Islet of Langerhans (tissue), 1 donor: ENCODE measurements around the gene CDH2.

Source experiments
- FAIRE-seq: peaks from one replicate; lab custom pipeline; 2011; peaks lifted over from hg19 to GRCh38; lab: Jason Lieb, UNC

CDH2 gene

DNA sequence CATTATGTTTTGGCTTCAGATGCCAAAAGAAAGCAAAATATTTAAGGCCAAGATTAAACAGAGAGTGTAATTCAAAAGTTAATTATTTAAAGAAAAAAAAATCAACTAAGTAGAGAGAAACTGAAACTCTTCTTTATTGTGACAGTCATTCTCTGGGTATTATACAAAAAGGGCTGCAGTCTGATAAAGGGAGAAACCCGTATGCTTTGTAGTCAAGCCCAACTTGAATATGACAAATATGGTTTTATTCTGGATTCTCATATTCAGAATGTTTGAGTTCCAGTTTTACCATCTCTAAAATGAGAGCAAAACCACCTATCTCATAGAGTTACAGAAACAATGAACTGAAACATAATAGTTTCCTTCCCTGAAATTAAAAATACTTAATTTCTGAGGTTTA, 8.2 kb downstream of the CDH2 start:
- no peak for FAIRE-seq

DNA sequence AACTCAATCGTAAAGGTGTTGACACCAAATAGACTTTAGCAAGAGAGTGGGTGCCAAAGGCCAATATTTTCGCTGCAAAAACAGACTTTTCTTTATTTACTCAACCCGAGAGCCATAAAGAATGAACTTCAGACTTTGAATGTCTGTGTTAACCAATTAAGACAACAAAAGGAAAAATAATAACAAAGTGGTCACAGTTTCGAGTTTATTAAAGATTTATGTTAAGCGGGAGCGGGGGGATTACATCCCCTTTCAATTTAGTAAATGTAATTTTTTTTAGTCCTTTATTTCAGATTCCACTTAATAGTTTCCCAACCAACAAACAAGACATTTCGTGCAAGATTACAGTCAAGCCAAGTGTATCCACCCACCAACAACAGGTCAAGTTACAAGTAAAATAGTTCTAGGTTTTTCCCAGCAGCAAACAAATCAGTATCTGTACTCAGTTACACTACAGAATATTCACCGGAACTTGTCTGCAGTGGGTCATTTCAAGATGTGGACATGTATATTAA, 9.0 kb downstream of the CDH2 start:
- no peak for FAIRE-seq

DNA sequence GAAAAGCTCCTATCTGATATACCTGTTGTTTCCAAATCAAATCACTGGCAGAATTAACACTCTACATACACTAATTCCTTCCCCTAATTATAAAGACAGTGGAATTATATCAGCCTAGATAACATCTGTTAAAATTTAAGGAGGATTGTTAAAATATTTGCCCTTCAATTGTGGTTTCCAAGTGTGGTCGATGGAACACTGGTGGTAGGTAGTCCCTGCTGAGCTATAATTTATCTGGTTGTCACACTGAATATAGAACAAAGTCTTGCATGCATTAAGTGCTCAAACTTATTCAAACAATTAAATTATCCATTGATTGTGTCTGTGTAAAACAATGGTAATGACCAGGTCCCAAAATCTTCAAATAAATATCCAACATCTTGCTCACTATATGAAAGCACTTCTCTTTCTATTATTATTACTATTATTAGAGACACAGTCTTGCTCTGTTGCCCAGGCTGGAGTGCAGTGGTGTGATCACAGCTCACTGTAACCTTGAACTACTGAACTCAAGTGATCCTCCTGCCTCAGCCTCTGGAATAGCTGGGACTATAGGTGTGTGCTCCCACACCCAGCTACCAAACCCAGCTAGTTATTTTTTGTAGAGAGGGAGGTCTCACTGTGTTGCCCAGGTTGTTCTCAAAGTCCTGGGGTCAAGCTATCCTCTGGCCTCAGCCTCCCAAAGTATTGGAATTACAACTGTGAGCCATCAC, 12.0 kb downstream of the CDH2 start:
- FAIRE-seq = no peak

DNA sequence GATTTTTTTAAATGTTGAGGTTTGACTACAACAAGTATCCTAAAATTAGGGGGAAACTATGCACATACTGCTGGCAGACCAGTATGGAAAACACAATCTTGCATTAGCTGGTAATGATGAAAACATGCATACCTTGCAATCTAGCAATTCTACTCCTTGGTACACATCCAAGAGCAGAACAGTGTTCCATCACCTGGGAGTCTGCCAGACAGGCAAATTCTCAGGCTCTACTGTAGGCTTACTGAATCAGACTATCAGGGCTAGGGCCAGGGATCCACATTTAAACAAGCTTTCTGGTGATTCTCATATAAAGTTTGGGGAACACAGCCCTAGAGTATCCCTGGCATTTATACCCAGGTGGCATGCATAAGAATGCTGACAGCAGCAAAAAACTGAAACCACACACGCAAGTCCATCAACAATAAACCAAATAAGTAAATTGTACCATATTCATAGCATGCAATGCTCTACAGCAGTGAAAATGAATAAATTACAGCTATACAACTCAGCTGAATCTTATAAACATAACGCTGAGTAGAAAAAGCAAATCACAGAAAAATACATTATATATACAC, 13.6 kb downstream of the CDH2 start:
- no peak for FAIRE-seq

DNA sequence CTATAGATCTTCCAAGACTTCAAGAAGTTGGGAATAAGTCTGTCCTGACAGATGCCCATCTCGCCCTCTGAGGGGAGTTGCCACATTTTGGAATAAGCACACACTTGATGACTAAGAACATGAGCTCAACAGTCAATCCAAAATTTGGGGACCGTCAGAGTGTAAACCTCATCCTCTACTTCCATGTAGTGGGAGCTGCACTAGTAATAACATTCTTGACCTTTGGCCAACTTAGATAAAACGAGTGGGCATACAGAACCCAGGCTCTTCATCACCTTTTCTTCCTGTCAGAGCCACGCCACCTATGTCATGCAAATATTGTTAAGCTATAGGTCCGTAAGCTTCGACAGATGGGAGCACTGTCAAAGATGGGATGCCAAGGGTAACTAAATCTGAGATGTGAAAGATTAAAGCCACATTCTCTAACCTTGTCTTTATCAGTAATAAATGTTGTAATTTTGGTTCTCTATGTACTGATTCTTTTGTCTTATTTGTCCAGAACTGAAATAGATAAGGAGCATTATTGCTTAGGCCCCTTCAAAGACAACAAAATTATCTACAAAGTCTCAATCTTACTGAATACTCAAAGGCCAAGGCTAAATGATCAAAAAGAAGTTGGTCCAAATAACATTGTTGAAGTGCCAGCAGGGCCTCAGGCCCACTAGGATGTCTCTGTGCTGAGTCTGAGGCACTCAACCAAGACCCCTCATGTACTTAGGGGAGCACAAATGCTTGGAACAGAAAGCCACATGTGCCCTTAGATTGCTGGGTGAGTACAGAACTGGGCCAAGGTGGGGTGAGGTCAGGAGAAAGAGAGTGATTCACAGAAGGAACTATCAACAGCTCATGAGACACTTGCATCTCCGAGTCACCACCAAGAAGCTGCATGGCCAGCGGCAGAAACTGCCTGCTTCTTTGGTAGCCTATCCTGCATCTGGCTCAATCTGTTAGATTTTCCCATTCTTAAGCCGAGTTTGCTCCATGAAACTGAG, 15.0 kb downstream of the CDH2 start:
- no peak for FAIRE-seq

DNA sequence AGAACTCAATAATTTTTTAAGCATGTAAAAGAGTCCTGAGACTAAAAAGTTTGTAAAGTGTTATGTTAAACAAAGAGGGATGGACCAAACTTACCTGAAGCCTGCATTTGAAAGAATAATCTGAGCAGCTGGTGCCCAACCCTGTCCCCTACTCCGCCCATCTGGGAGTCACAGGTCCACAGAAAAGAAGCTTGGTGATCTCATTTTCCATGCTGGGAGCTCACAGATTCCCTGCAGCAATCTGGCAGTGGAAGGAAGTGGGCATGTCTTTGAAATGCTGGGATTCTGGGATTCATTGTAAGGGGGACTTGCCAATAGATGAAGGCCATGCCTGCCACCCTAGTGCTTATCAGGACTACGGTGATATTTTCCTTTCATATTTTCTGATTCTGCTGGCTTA, 17.9 kb downstream of the CDH2 start:
- no peak for FAIRE-seq

DNA sequence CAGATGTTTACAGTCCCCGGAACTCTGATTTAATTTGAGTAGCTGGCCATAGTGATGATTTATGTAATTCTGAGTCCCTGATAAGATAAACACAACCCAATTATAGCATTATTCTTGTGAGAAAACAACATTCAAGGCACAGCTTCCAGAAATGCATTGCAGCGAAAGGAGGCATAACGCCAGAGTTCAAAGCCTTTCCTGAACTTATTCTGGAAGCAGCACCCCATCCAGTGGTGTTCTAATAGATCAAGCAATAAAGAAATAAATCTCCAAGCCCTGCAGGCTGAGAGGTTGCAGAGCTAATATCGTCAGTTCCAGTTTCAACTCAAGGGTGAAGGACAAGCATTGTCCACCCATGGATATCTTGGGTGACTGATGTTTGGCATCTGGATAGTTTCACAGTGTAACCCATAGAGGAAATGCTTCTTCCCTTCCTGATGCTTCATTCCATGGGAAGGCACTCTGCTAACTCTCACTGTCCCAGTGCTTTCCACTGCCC, 18.8 kb downstream of the CDH2 start:
- FAIRE-seq = no peak

DNA sequence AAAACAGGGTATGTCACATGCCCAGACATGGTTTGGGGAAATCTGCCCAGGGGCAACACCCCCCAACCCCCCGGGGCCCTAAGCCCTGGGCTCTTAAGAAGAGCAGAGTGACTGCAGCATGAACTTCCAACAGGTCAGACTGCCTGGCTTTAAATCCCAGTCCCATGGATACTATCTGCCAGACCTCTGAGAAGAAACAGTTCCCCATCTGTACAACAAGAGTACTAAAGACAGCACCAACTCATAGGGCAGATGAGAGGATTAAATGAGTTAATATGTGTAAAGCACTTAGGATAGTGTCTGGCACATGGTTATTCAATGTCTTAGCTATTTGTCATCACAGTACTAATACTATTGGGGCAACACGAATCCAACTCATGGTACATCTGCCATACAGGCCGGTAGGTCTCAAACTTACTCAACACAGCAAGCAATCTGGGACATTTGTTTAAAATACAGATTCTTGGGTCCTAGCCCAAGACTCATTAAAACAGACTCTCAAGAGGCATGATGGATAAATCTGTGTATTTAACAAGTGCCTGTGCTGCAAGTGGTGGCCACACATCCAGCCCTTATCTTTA, 23.4 kb downstream of the CDH2 start:
- no peak for FAIRE-seq

DNA sequence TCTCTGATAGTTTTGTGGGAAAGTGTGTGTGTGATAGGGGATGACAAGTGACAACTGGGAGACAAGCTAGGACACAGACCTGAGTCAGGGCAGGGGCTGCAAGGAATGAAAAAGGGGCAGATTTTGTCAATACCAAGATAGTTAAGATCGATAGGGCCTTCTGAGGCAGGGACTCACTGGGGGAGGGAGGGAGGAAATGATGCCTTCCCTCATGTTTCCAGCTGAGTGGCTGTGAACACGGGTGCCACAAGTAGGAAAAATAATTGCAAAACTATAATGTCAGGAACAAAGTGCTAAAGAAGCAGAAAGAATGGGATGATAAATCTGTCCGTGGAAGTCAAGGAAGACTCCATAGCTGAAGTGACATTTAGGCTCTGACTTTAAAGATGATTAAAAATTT, 24.2 kb downstream of the CDH2 start:
- FAIRE-seq = no peak

DNA sequence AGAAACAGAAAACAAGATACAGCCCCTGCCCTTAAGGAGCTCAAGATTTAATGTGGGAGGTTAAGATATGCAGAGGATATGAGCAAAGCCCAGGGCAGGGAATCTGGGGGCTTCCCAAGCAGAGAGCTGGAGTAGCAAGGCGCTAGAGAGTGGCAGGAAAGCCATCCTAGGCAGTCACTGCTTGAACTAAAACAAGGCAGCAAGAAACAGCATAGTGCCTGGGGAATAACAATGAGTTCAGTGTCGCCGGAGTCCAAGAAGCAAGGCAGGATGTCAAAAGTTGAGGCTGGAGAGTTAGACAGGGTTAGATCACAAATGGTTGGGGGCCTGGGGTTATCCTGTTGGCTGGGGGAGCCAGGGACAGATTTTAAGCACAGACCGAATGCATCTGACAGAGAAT, 24.6 kb downstream of the CDH2 start:
- FAIRE-seq = no peak

DNA sequence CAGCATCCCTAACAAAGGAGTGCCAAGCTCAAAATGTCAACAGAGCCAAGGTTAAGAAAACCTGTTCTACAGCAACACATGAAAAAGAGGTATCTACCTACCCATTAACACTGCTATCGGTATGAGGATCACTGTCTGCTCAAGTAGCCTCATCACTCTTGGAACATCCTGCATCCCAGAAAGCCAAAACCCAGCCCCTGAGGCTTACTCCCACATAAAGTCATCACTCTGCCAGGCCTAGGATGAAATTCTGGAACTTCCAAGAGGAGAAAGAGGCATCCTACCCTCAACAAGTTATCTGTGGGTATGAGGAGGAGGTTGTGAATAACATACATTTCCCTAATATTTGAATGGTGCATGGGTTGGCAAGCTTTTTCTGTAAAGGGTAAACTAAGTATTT, 25.5 kb downstream of the CDH2 start:
- no peak for FAIRE-seq

DNA sequence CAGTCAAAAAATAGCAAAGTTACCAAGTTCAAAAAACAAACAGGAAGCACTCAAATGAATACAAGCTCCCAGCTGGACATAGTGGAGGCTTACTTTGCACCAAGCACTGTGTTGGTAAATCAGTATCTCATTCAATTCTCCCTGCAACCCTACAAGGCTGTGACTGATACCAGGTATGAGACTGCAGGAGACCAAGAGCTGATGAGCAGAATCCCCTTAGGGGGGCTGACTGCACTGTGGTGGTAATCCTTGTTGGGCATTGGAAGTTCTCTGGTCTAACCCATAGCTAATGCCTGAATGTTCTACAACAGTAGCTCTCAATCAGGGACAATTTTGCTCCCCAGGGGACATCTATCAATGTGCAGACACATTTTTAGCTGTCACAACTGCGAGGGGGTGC, 26.0 kb downstream of the CDH2 start:
- FAIRE-seq = no peak

DNA sequence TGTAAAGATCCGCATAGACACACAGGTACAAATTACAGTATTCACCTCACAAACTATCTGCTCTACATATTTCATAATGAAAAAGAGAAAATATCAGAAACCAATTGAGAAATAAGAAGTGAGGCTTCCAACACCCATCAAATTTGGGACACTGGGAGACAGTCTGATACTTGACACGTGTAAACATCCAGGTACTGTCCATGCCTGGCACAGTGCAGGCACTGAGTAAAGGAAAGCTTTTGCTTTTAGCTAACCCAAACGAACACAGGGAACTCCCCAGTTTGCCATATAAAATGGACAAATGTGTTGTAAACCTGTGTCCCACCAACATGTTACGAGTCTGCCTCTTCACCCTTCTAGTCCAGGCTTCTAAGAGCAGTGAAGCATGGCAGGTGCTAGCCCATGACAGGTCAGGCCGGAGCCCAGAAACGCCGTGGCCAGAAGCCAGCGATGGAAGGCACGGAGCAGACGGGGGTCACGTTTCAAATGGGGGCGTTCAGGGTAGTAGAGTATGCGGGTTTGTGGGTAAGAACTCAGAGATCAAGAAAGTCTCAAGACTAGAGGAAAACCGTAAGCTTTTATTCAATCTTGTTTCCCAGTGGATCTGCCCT, 27.0 kb downstream of the CDH2 start:
- FAIRE-seq = no peak

DNA sequence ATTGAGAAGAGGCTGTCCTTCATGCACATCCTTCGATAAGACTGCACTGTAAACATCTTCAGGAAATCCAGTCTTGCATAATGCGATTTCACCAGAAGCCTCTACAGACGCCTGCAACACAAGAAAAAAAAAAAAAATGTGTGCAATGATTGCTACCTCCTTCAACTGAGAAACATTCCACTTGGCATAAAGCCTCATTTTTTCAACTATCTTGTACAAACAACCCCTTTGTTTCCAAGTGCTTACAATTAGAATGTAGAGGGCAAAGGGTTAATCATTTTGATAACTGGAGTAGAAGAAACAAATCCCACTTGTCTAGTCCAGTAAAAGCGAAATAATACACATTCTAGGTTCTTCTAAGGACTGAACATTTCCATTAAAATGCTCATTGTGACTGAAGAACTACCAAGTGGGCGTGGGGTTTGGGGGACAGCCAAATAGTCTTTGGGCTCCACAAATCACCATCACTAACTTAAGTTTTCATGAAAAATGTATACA, 29.2 kb downstream of the CDH2 start:
- no peak for FAIRE-seq

DNA sequence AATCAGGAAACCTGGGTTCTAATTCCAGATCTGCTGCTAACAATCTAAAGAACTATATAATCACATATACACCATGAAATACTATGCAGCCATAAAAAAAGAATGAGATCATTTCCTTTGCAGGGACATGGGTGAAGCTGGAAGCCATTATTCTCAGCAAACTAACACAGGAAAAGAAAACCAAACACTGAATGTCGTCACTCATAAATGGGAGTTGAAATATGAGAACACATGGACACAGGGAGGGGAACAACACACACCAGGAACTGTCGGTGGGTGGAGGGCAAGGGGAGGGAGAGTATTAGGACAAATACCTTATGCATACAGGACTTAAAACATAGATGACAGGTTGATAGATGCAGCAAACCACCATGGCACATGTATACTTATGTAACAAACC, 33.2 kb downstream of the CDH2 start:
- FAIRE-seq = no peak

DNA sequence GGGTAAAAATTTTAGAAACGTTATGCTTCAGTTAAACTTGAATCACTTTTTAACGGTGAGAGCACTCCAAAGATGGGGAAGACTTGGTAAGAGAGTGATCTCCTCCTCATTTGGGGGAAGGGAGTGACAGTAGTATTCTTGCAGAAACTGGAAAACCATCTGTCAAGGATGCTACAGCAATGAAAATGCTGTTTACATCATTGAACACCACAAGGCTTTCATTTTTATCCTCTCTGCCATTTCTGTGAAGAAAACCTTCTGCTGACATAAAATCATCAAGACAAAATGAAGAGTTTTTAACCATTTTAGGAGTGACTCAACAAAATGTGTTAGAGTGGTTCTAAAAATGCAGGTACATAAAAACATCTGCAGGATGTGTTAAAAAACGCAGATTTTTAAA, 38.1 kb downstream of the CDH2 start:
- FAIRE-seq = no peak

DNA sequence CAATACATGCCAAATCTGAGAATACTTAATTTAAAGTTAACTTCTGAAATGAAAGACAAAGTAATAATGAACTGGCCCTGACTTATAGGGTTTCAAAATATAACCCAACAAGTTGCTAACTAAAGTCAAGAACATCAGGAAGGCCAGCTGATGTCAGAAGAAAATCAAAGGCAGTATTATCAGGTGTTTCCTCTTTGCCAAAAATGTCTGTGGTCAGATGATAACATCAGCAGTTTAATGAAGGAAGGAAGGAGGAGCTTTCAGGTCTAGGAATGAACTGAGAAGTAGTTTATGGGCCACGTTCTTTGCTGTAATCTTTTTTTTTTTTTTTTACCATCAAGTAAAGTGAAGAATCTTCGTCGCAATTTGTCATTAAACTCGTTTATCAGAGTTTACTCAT, 40.9 kb downstream of the CDH2 start:
- no peak for FAIRE-seq

DNA sequence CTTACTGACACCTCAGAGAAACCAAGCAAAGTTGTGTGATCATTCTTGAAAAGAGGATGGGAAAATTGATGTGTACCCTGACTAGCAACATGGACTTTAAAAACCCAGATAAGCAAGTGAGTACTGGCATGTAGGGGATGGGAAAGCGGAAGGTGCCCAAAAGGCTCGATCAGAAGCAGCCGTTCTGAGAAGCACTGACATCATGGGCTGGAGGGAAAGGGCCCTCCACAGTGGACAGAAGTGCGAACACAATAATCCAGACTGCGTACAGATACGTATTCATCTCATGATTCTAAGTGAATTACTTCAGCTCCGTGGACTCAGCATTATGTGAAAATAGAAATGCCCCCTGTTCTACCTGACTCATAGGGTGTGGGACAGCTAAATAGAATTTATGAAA, 42.2 kb downstream of the CDH2 start:
- FAIRE-seq = no peak

DNA sequence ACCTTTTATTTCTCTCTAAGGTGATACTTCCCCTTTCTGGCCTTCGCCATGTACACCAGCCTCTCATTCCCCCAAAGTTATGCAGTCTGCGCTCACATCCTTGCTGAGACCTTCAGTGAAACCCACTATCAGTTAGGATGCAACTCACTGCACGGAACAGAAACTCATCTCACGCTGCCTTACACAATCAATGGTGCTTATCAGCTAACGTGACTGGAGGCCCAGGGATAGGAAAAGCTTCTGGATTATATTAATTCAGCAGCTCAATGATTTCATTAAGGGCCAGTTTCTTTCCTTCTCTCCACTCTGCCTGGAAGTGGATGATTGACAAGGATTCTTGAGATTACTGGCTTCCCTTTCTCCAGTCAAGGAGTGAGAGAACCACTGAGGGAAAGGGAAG, 44.8 kb downstream of the CDH2 start:
- FAIRE-seq = no peak

DNA sequence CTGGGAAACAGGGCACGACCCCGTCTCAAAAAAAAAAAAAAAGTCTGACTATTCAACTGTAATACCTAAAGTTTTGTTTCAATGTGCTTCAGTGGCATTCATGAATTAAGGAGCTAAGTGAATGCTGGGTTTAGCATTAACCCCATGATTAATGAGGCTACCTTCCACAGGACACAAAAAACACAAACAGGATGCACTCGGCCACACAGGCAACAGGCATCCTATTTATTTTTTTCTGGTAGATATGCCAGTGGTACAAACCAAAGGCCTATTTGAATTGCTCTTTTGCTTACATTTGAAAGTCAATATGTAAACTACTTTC, 48.3 kb downstream of the CDH2 start:
- FAIRE-seq = no peak

DNA sequence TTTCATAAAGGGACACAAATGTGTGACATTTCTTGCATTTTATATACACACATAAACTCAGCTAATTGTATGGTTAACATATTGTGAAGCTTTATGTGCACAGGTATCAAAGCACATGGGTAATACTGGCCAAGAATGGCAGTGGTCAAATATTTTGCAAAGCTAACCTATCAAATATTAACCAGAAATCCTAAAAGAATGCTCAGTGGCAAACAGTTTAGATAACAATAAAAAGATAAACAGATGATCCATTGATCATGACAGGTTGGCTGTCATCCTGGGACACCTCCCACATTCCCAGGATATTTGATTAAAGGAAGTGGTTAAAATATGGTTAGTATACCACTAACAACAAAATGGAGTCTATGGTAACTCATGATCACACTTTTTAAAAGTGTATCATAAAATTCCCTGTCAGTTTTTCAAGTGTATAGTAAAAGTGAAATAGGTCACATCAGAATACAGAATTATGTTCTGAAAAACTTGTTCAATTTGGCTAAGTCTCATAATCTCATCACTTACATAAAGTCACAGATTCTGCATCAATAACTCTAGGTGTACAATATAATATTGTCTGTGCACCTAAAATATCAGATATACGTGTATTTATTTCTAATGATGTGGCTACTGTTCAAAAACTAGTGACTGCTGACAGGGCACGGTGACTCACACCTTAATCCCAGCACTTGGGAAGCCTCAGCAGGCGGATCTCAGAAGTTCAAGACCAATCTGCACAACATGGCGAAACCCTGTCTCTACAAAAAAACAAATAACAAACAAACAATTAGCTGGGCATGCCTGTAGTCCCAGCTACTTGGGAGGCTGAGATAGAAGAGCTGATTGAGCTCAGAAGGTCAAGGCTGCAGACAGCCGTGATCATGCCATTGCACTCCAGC, 48.9 kb downstream of the CDH2 start:
- FAIRE-seq = peak; percentile 58
